Activated gamma-delta T cell (primary cell): ENCODE results near the gene DUSP7.

ENCODE experiments used
- DNase-seq: peaks from one replicate; lab custom pipeline; 2025; lab: John Stamatoyannopoulos, UW

DUSP7 gene

GRCh38 chr3:52068055-52068571, 11.7 kb upstream of the DUSP7 start:
- DNase-seq, result no peak

GRCh38 chr3:52067526-52067925, 11.2 kb upstream of the DUSP7 start:
- DNase-seq, result no peak

- DNase-seq, result no peak
Observed at GRCh38 chr3:52067046-52067445, 10.7 kb upstream of the DUSP7 start.

- no peak for DNase-seq
Observed at GRCh38 chr3:52065264-52065756, 8.9 kb upstream of the DUSP7 start.

- DNase-seq, result no peak
Observed at GRCh38 chr3:52064561-52064960, 8.2 kb upstream of the DUSP7 start.

GRCh38 chr3:52063026-52063723, 6.8 kb upstream of the DUSP7 start:
- no peak for DNase-seq

- no peak for DNase-seq
Observed at GRCh38 chr3:52062505-52062904, 6.1 kb upstream of the DUSP7 start.

GRCh38 chr3:52061121-52061910, 4.9 kb upstream of the DUSP7 start:
- no peak for DNase-seq

GRCh38 chr3:52059781-52060180, 3.4 kb upstream of the DUSP7 start:
- no peak for DNase-seq

GRCh38 chr3:52057812-52058495, 1.6 kb upstream of the DUSP7 start:
- no peak for DNase-seq

- peak; percentile 98 for DNase-seq
Observed at GRCh38 chr3:52056968-52057811, 819 bp upstream of the DUSP7 start.

GRCh38 chr3:52055537-52056351, 627 bp downstream of the DUSP7 start:
- DNase-seq, result peak; percentile 36

GRCh38 chr3:52054661-52055511, 1.5 kb downstream of the DUSP7 start:
- no peak for DNase-seq

GRCh38 chr3:52053307-52054304, 2.8 kb downstream of the DUSP7 start:
- DNase-seq, result no peak

- DNase-seq, result no peak
Observed at GRCh38 chr3:52052831-52053306, 3.5 kb downstream of the DUSP7 start.

GRCh38 chr3:52051444-52051843, 4.9 kb downstream of the DUSP7 start:
- DNase-seq, result no peak

- DNase-seq, result no peak
Observed at GRCh38 chr3:52050571-52050970, 5.8 kb downstream of the DUSP7 start.

GRCh38 chr3:52049503-52049902, 6.9 kb downstream of the DUSP7 start:
- no peak for DNase-seq
